Activated naive CD4-positive, alpha-beta T cell treated with anti-CD3 and anti-CD28 coated beads, Interleukin-2, amount 50 U/mL, for 16 hours (primary cell): ENCODE data around the gene GZMM.

Source experiments
- DNase-seq: peaks from one replicate; pipeline ENCODE4 v3.0.0-alpha.2; 2020

GZMM gene

DNA sequence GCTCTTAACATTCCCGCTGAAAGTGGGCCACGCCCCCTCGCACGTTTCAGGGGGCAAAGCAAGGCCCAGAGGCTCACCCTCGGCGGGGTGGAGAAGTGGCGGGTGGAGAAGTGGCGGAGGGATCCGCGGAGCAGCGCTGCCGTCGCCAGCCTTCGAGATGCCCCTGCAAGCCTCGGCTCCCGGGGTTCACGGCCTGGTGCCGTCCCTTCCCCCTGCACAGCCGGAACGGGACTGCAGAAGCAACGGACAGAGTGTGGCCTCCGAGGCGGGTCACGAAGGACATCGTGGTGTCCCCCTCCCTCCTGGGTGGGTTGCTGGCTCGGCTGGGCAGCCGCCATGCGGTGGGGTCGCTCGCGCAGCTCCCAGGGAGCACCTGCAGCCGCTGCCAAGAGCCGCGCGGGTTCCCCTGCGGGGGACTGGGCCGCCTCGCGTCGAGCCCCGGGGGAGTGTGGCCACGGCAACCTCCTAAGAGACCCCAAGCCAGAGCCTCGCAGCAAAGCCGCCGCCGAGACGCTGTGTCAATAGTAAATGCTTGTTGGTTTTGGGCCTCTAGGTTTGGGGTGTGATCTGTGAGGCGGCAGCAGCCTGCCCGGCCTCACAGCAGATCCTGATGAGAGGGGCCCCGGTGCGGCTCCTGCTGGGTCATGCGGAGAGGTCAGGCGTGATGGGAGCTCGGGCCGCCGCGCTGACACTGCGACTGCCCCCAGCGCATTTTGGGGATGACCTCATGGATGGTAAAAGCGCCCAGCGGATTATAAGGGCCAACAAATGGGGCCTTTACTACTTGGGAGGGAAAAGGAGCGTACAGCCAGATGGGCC, 31.1 kb upstream of the GZMM start:
- no peak for DNase-seq

DNA sequence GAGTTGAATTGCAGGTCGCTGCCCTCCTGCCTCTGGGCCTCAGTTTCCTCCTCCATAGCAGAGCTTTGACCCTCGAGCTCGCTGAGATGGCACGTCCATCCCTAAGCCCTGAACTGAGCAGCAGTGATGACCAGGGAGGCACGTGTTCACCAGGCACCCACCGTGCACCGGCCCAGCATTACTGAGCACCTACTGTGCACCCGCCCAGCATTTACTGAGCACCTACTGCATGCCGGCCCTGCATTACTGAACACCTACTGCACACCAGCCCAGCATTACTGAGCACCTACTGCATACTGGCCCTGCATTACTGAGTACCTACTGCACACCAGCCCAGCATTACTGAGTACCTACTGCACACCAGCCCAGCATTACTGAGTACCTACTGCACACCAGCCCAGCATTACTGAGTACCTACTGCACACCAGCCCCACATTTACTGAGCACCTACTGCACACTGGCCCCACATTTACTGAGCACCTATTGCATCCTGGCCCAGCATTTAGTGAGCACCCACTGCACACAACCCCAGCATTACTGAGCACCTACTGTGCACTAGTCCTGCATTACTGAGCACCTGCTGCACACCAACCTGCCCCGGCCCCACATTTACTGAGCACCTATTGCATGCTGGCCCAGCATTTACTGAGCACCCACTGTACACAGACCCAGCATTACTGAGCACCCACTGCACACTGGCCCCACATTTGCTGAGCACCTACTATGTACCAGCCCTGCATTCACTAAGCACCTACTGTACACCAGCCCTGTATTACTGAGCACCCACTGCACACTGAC, 30.3 kb upstream of the GZMM start:
- DNase-seq = no peak

DNA sequence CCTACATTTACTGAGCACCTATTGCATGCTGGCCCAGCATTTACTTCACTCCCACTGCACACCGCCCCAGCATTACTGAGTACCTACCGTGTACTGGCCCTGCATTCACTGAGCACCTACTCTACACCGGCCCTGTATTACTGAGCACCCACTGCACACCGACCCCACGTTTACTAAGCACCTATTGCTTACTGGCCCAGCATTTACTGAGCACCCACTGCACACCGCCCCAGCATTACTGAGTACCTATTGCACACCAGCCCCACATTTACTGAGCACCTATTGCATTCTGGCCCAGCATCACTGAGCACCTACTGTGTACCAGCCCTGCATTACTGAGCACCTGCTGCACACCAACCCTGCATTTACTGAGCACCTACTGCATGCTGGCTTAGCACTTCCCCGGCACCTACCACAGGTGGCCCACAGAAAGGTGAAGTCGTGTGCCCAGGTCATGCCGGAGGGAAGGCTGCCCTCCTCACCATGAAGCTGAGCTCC, 29.6 kb upstream of the GZMM start:
- DNase-seq = no peak

DNA sequence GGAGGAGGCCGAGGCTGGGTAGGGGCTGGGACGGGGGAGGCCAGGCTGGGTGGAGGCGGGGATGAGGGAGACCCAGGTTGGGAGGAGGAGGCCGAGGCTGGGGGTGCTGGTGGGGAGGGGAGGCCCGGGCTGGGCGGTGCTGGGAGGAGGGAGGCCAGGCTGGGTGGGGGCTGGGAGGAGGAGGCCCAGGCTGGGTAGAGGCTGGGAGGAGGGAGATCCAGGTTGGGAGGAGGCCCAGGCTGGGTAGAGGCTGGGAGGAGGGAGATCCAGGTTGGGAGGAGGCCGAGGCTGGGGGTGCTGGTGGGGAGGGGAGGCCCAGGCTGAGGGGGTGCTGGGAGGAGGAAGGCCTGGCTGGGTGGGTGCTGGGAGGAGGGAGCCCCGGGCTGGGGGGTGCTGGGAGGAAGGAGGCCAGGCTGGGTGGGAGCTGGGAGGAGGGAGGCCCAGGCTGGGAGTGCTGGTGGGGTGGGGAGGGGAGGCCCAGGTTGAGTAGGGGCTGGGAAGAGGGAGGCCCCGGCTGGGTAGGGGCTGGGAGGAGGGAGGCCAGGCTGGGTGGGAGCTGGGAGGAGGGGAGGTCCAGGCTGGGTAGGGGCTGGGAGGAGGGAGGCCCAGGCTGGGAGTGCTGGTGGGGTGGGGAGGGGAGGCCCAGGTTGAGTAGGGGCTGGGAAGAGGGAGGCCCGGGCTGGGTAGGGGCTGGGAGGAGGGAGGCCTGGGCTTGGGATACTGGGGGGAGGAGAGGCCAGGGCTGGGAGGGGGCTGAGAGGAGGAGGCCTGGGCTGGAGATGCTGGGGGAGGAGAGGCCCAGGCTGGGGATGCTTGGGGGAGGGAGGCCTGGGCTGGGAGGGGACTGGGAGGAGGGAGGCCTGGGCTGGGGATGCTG, 25.9 kb upstream of the GZMM start:
- DNase-seq = no peak

DNA sequence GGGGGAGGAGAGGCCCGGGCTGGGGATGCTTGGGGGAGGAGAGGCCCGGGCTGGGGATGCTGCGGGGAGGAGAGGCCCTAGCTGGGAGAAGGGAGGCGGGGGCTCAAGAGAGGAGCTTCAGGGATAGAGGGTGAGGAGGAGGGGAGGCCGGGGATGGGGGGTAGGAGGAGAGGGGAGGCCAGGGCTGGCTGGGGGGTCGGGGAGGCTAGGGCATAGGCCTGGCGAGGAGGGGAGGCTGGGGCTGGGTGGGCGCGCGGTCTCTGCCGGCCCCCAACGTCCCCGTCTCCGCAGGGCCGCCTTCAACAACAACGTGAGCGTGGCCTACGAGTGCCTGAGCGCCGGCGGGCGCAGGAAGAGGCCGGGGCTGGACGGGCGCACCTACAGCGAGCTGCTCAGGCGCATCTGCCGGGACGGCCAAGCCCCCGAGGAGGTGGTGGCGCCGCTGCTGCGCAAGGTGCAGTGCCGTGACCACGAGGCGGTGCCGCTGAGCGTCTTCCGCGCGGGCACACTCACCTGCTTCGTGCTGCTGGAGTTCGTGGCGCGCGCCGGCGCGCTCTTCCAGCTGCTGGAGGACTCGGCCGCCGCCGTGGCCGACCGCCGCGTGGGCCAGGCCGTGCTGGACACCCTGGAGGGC, 25.1 kb upstream of the GZMM start:
- peak; percentile 77 for DNase-seq

DNA sequence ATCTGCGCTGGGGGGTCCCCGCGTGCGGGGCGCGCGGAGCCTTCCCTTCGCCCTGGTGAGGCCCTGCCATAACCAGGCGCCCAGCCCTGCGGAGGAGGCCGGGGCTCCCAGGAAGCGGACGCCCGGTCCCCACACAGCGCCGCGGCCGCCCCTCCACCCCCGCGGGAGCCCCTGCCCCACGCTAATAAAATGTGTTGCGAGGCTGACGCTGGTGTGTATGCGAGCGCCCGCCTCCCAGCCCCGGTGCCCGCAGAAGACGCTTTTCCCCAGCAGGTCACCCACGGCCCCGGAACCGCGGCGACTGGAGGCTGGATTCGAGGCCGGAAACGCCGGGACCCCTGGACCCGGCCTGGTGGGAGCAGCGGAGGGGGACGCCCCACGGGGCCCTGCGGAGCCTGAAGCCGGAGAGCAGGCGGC, 24.4 kb upstream of the GZMM start:
- no peak for DNase-seq

DNA sequence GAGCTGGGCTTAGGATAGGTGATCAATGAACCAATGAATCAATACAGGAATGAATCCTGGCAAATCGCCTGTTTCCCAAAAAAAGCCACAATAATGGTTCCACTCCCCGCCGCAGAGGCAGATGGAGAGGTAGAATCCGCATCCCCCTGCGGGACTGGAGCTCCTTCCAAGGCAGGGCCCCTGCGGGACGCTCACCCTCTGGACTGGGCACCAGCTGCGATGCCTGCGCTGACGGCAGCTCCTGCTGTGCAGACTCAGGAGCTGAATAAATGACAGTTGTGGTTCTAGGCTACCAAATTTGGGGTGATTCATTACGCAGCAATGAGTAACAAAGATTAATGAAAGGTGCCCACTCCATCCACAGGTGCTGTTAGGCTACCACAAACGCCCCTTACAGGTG, 21.1 kb upstream of the GZMM start:
- DNase-seq = no peak

DNA sequence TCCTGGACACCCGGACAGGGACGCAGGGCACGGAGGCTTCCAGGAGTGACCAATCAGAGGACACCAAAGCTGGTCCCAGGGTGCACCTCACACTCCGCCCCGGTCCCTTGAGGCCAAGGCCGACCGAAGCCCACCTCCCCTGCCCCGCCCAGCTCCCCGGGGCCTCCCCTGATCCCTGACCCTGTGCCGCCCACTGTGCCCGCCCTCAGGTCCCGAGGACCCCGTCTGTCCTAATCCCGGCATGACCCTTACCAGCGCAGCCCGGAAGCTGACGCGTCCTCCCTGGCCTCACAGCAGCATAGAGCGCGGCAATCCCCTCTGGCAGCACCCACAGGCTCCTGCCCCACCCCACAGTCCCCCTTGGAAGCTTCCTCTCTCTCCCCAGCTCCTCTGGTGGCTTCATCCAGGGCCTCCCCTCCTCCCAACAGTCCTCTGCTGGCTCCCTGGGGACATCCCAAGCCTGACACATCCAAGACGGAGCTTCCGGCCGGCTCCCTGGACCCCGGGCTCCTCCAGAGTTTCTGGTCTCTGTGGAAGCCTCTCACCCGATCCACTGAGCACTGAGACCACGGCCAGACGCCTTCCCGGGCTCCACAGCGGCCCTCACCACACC, 19.7 kb upstream of the GZMM start:
- no peak for DNase-seq

DNA sequence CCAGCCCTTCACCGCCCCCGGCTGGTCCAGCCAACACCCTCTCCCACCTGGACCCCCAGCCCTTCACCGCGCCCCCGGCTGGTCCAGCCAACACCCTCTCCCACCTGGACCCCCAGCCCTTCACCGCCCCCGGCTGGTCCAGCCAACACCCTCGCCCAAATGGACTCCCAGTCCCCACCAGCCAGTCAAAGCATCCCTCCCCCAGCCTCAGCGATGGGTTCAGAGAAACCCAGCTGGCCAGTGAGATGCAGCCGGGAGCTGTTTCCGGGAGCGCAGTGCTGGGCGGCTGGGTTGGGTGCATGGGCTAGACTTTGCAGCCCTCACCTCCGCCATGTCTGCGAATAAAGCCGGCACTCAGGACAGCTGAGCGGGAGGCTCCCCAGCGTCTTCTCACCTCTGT, 18.8 kb upstream of the GZMM start:
- no peak for DNase-seq

DNA sequence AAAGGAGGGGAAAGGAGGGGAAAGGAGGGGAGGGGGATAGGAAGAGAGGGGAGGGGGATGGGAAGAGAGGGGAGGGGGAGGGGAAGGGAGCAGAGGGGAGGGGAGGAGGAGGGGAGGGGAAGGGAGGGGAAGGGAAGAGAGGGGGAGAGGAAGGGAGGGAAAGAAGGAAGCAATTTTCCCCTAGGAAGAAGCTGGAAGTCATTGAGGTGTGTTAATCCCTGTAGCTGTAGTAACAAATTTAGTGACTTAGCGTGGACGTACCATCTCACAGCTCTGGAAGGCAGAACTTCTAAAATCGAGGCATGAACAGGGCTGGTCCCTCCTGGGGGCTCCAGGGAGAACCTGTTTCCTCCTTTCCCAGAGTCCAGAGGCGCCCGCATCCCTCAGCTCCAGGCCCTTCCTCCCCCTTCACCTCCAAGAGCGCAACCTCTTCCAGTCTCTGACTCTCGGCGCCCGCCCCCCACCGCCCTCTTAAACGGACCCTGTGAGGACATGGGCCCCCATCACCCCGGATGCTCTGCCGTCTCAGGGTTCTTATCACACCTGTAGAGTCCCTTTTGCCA, 17.9 kb upstream of the GZMM start:
- no peak for DNase-seq

DNA sequence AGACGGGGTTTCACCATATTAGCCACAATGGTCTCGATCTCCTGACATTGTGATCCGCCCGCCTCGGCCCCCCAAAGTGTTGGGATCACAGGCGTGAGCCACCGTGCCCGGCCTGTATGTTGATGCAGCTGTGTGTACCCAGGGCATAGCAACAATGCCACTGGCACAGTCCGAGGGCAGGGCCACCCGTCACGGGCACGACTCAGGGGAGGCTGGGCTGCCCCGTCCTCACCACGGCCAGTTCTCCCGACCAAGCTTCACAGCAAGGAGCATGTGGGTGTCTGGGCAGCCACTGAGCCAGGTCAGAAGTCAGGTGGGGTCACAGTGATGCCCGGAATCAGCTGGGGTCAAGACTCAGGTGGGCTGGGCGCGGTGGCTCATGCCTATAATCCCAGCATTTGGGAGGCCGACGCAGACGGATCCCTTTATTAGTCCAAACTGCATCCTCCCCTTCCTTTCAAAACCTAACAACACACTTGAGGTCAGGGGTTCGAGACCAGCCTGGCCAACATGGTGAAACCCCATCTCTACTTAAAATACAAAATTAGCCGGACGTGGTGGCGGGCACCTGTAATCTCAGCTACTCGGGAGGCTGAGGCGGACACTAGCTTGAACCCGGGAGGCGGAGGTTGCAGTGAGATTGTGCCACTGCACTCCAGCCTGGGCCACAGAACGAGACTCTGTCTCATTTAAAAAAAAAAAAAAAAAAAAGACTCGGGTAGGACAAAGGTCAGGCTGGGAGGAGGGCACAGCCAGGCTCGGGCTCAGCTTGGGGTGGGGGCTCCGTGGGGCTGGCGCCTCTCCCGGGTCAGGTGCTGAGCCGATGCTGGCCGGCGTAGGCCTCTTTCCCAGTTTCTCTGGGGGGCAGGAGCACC, 13.5 kb upstream of the GZMM start:
- no peak for DNase-seq

DNA sequence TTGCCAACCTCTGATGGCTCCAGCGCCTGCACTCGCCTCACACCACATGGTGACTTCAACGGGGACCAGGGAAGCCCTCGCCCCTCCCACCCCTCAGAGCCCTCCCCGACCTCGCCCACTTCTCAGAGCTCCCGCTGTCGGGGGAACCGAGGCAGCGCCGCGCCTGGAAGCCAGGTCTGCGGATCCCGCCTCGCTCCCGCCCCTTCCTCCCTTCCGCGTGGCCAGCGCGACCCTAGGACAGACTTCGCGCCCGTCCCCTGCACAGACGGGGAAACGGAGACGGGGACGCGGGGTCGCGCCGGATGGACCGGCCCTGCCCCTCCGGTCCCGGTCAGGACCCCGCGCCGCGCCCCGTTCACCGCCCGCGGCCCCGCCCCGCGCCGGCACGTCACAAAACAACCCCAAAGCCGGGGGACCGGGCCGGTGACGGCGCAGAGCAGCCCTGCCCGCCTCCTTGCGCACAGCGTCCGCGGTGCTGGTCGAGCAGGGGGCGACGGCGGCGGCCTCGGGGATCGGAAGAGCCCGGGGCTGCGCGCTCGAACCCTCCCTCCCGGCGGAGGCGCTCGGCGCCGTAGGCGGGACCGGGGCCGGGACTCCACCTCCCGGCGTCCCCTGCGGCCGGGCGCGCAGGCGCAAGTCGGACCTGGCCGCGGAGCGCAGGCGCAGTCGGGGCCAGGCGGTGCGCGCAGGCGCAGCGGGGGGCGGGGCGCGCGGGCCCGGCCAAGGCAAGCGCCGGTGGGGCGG, 12.7 kb upstream of the GZMM start:
- peak; percentile 88 for DNase-seq

DNA sequence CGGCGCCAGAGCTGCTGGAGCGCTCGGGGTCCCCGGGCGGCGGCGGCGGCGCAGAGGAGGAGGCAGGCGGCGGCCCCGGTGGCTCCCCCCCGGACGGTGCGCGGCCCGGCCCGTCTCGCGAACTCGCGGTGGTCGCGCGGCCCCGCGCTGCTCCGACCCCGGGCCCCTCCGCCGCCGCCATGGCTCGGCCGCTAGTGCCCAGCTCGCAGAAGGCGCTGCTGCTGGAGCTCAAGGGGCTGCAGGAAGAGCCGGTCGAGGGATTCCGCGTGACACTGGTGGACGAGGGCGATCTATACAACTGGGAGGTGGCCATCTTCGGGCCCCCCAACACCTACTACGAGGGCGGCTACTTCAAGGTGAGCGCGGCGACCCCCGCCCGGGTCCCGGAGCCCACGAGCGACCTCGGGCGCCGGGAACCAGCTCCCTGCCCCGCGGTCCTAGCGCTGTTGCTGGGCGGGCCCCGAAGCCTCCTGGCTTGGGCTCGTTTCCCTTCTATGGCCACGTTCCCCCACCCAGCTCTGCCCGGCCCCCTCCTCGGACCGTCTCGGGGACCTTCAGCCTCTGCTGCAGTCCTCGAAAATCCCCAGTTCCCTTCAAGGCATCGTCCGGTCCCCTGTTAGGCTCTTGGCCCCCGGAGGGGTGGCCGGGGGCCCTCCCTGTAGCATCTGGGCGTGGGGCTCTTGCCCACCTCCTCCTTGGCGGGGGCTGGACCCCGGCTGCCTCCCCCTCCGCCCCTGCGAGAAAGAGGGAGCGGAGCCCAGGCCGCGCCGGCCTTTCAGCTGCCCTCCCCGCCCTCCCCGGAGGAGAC, 11.9 kb upstream of the GZMM start, which contains the start of gene CDC34:
CDC34 (plus strand) TSS at position 8 of the 808 bp plus-strand sequence; CDS start at position 180, 172 bp downstream.
- DNase-seq = no peak

DNA sequence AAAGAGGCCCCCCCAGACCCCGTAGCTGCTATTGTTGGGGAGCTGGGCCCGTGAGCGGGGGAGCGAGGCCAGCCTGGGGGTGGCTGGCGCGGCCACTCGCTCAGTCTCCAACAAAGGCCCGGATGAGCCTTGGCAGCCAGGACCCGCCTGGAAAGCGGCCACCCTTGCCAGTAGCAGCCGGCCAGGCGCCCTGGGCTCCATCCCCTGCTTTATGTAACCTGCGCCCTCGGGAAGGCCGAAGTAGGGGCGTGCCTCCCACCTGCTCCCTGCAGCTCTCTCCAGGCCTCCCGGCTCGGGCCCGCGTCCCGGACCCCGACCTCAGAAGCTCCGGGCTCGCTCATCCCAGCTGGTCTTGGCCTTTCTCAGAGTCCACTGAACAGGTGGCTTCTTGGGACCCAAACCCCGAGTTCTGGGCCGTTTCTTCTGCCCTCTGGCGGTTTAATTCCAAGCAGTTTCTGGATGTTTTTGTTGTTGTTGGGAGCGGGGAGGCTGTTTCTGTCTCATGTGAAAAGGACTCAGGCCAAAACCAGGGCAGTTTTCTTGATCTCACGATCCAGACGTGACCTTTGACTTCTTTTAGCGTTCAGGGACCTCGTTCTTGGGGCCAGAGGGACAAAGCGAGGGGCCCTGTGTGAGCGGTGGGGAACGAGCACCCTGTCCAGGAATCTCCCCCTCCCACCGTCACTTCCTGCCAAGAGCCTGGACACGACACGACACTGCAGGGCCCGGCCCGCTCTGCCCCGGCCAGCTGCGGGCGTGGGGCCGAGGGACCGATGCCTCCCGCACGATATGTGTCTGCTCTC, 11.1 kb upstream of the GZMM start:
- DNase-seq = peak; percentile 33

DNA sequence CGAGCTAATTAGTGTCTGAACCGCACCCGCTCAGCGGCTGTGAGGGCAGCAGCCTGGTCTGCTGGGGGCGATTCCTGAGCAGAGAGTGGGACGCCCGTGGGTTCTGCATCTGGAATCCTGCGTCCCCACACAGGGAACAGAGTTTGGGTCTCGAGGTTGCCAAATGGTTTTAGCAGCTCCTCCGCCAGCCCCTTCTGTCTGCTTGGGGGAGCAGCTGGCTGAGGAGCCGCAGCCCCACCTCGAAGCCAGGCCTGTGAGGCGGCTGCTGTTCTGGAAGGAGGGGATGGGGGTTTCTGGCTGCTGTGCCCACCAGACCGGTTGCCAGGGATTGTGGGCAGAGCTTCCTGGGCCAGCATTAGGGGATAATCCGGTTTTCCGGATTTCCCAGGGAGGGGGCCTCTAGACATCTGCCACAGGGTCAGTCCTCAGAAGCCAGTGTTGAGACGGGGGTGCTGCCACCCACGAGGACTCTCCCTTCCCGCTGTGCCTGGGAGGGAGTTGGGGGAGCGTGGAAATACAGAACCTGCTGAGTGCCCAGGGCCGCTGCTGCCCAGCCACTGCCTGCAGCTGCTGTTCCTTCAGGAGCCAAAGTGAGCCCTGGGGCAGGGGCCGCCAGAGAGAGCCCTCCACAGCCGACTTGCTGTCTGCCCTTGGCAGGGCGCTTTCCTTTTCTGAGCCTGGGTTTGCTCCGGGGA, 10.3 kb upstream of the GZMM start:
- no peak for DNase-seq

DNA sequence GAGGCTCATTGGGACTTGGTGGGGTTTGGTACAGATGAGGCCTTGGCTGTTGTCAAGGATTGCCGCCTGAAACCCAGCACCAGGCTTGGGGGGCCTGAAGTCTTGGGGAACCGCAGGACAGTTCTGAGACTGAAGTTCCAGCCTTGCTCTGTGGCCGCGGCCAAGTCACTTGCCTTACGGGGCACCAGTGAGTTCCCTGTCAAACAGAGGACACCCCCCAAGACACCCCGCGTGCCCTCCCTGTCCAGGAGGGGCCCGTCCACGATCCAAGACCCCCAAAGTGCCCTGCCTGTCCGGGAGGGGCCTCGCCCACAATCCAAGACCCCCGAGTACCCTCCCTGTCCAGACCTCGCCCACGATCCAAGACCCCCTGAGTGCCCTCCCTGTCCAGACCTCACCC, 9.8 kb upstream of the GZMM start:
- no peak for DNase-seq
